ENCODE results near the gene MUC4. TPM values are rescaled to one million over a fixed set of nuclear protein-coding genes. Genes with fewer than 3 reads are reported as not detected.
A peak's percentile ranks its signal among the peaks of the same experiment; 100 is the strongest.

The MUC4 gene
- total RNA-seq, 1 experiment from 2014 or later, result 0.36 TPM

- Histone ChIP-seq H3K4me3 (ENCODE audit: low read depth, low read length) (no peak overlapping the region), H3K4me1 (peaks cover 12% of the 10 kb centered on the region), H3K36me3 (ENCODE audit: control insufficient read depth, insufficient read depth, low read length) (no peaks in the 10 kb centered on the region), H3K9me3 (no peaks in the 10 kb centered on the region), H3K27me3 (replicated peaks; ENCODE audit: control insufficient read depth, insufficient read depth, low read length) (no peaks in the 10 kb centered on the region)
- H3K36me3 Mint-ChIP-seq (ENCODE audit: insufficient read depth, unreplicated experiment), result no peaks in the 10 kb centered on the region
- BruUV-seq (replicated peaks), result no TSS peak
- H3K27me3 Mint-ChIP-seq (ENCODE audit: insufficient read depth, unreplicated experiment), result no peaks in the 10 kb centered on the region
- no peak overlapping the region for H3K4me3 Mint-ChIP-seq (ENCODE audit: unreplicated experiment)
- no peak for DNase-seq
- TF ChIP-seq CTCF (IDR thresholded peaks at IDR 0.05; ENCODE audit: insufficient read depth in 1 of 2, low read depth in 1 of 2, low read length in 1 of 2, severe bottlenecking in 1 of 2, unreplicated experiment in 1 of 2), result no peak
- H3K9me3 Mint-ChIP-seq (ENCODE audit: unreplicated experiment), result no peaks in the 10 kb centered on the region
- H3K27ac Mint-ChIP-seq (ENCODE audit: unreplicated experiment), result no peak overlapping the region
- H3K4me1 Mint-ChIP-seq (ENCODE audit: low read depth, unreplicated experiment), result peaks cover 9% of the 10 kb centered on the region
- CTCF ChIA-PET, result no interaction called here
- intact Hi-C loops (cut with micrococcal nuclease; ENCODE audit: unreplicated experiment), result no loop called here
- POLR2A ChIA-PET, result interaction anchor here (0.7 kb wide), 1 partner anchor 497 kb away, joined by 12 read pairs; no protein-coding TSS in a partner anchor
Measured at GRCh38 chr3:195752546-195753331, 59.0 kb downstream of the MUC4 start.

GRCh38 chr3:195752066-195752465 is 59.7 kb downstream of the MUC4 start:
- no peak for DNase-seq
- ChIA-PET CTCF (no interaction called here), POLR2A (no interaction called here)
- H3K27me3 Mint-ChIP-seq (ENCODE audit: insufficient read depth, unreplicated experiment), result no peaks in the 10 kb centered on the region
- peaks cover 8% of the 10 kb centered on the region for H3K4me1 Mint-ChIP-seq (ENCODE audit: low read depth, unreplicated experiment)
- intact Hi-C loops (cut with micrococcal nuclease; ENCODE audit: unreplicated experiment), result no loop called here
- no peak overlapping the region for H3K27ac Mint-ChIP-seq (ENCODE audit: unreplicated experiment)
- no peaks in the 10 kb centered on the region for H3K27me3 ChIP-seq (replicated peaks; ENCODE audit: control insufficient read depth, insufficient read depth, low read length)
- no TSS peak for BruUV-seq (replicated peaks)
- no peak for TF ChIP-seq CTCF (IDR thresholded peaks at IDR 0.05; ENCODE audit: insufficient read depth in 1 of 2, low read depth in 1 of 2, low read length in 1 of 2, severe bottlenecking in 1 of 2, unreplicated experiment in 1 of 2)
- no peak overlapping the region for H3K4me3 Mint-ChIP-seq (ENCODE audit: unreplicated experiment)
- no peaks in the 10 kb centered on the region for H3K36me3 Mint-ChIP-seq (ENCODE audit: insufficient read depth, unreplicated experiment)
- H3K9me3 Mint-ChIP-seq (ENCODE audit: unreplicated experiment), result no peaks in the 10 kb centered on the region
- H3K9me3 ChIP-seq, result no peaks in the 10 kb centered on the region
- H3K4me1 ChIP-seq, result peaks cover 12% of the 10 kb centered on the region
- H3K4me3 ChIP-seq (ENCODE audit: low read depth, low read length), result no peak overlapping the region
- no peaks in the 10 kb centered on the region for H3K36me3 ChIP-seq (ENCODE audit: control insufficient read depth, insufficient read depth, low read length)

GRCh38 chr3:195751560-195751959 is 60.2 kb downstream of the MUC4 start:
- intact Hi-C loops (cut with micrococcal nuclease; ENCODE audit: unreplicated experiment), result no loop called here
- peak; percentile 47 to 71 for DNase-seq
- Histone ChIP-seq H3K4me3 (ENCODE audit: low read depth, low read length) (no peak overlapping the region), H3K4me1 (peaks cover 12% of the 10 kb centered on the region), H3K9me3 (no peaks in the 10 kb centered on the region), H3K27me3 (replicated peaks; ENCODE audit: control insufficient read depth, insufficient read depth, low read length) (no peaks in the 10 kb centered on the region), H3K36me3 (ENCODE audit: control insufficient read depth, insufficient read depth, low read length) (no peaks in the 10 kb centered on the region)
- ChIA-PET CTCF (no interaction called here), POLR2A (no interaction called here)
- no TSS peak for BruUV-seq (replicated peaks)
- Mint-ChIP-seq H3K27me3 (ENCODE audit: insufficient read depth, unreplicated experiment) (no peaks in the 10 kb centered on the region), H3K27ac (ENCODE audit: unreplicated experiment) (no peak overlapping the region), H3K4me3 (ENCODE audit: unreplicated experiment) (no peak overlapping the region), H3K36me3 (ENCODE audit: insufficient read depth, unreplicated experiment) (no peaks in the 10 kb centered on the region), H3K9me3 (ENCODE audit: unreplicated experiment) (no peaks in the 10 kb centered on the region), H3K4me1 (ENCODE audit: low read depth, unreplicated experiment) (peaks cover 2% of the 10 kb centered on the region)
- TF ChIP-seq CTCF (IDR thresholded peaks at IDR 0.05; ENCODE audit: insufficient read depth in 1 of 2, low read depth in 1 of 2, low read length in 1 of 2, severe bottlenecking in 1 of 2, unreplicated experiment in 1 of 2), result no peak

All from Caco-2 (cell line).